ENCODE results near the gene IFI27L1. TPM values are rescaled to one million over a fixed set of nuclear protein-coding genes. Genes with fewer than 3 reads are reported as not detected.

Gene IFI27L1
- total RNA-seq, 1 donor from 2014 or later = not detected

DNA sequence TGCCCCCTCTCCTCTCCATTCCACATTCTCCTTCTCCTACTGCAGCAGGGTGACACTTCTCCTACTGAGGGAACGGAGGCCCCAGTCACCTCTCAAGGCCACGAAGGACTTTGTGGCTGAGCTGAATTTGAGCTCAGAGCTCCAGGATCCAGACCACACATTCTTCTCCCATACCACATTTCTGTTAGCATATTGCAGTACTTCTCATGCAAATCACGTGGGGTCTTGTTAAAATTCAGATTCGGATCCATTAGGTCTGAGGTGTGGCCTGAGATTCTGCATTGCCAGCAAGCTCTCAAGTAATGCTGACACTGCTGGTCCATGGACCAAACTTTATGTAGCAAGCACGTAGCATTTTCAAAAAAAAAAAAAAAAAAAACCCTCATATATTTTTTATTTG is 57.9 kb downstream of the IFI27L1 start:
- Histone ChIP-seq H3K36me3 (no peaks in the 10 kb centered on the region), H3K4me1 (no peaks in the 10 kb centered on the region), H3K9me3 (no peaks in the 10 kb centered on the region), H3K4me3 (no peak overlapping the region), H3K27ac (no peak overlapping the region), H3K27me3 (no peaks in the 10 kb centered on the region)
- DNase-seq (ENCODE audit: low spot score in 2 of 2) = no peak
- intact Hi-C loops (cut with DNase I) = loop anchor here (5.0 to 10.0 kb wide), 3 partner anchors 87 to 346 kb away; no protein-coding TSS in a partner anchor
- TF ChIP-seq, protein P1, sequence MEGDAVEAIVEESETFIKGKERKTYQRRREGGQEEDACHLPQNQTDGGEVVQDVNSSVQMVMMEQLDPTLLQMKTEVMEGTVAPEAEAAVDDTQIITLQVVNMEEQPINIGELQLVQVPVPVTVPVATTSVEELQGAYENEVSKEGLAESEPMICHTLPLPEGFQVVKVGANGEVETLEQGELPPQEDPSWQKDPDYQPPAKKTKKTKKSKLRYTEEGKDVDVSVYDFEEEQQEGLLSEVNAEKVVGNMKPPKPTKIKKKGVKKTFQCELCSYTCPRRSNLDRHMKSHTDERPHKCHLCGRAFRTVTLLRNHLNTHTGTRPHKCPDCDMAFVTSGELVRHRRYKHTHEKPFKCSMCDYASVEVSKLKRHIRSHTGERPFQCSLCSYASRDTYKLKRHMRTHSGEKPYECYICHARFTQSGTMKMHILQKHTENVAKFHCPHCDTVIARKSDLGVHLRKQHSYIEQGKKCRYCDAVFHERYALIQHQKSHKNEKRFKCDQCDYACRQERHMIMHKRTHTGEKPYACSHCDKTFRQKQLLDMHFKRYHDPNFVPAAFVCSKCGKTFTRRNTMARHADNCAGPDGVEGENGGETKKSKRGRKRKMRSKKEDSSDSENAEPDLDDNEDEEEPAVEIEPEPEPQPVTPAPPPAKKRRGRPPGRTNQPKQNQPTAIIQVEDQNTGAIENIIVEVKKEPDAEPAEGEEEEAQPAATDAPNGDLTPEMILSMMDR (IDR thresholded peaks at IDR 0.05) = no peak

DNA sequence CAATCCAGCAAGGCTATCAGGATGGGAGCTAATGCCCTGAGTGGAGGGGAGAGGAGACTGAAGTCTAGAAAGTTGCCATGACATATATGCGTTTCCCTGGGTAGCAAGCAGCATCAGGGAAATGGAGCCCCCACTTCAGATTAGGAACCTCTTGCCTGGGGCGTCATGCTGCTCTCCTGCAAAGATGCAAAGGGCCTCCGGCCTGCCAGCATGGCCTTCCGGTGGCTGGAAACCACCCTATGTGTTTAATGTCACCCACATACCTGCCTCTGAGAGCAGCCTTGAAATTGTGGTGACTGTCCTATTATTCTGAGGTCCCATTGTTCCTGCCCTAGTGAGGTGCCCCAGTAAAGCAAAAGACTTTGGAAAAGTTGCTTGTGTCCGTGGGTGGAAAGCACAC is 58.3 kb downstream of the IFI27L1 start:
- no peaks in the 10 kb centered on the region for H3K36me3 ChIP-seq
- H3K9me3 ChIP-seq = no peaks in the 10 kb centered on the region
- TF ChIP-seq, protein P1 (IDR thresholded peaks at IDR 0.05) = no peak
- no peaks in the 10 kb centered on the region for H3K4me1 ChIP-seq
- no peak for DNase-seq (ENCODE audit: low spot score in 2 of 2)
- no peak overlapping the region for H3K27ac ChIP-seq
- no peak overlapping the region for H3K4me3 ChIP-seq
- intact Hi-C loops (cut with DNase I) = loop anchor here (5.0 to 10.0 kb wide), 3 partner anchors 87 to 345 kb away; no protein-coding TSS in a partner anchor
- H3K27me3 ChIP-seq = no peaks in the 10 kb centered on the region

DNA sequence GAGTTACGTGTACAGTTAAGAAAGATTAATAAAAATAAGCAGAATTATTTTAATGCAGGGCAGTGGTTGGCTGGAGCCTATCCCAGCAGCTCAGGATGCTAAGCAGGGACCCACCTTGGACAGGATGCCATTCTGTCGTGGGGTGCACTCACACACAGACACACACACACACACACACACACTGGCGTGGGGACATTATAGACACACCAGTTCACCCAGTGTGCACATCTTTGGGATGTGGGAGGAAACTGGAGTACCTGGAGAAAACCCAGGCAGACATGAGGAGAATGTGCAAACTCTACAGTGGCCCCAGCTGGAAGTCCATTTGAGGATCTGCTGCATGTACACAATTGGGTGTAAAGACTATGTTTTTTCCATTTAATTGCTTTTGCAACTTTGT is 61.1 kb downstream of the IFI27L1 start:
- intact Hi-C loops (cut with DNase I) = no loop called here
- TF ChIP-seq, protein P1 (IDR thresholded peaks at IDR 0.05) = no peak
- DNase-seq (ENCODE audit: low spot score in 2 of 2) = no peak

DNA sequence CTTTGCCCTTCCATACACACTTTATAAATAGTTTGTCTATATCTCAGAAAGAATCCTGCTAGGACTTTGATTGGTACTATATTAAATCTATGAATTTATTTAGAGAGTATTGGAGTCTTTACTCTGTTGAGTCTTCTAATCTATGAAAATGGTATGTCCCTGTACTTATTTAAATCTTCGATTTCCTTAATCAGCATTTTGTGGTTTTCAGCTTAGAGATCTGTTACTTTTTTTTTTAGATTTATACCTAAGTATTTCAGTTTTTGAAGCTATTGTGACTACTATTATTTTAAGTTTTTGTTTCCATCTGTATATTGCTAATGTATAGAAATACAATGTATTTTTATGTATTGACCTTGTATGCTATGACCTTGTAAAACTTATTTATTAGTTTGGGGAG is 61.7 kb downstream of the IFI27L1 start:
- no peak for DNase-seq (ENCODE audit: low spot score in 2 of 2)
- H3K36me3 ChIP-seq = no peaks in the 10 kb centered on the region
- no peaks in the 10 kb centered on the region for H3K9me3 ChIP-seq
- no peaks in the 10 kb centered on the region for H3K27me3 ChIP-seq
- no peak overlapping the region for H3K27ac ChIP-seq
- no peaks in the 10 kb centered on the region for H3K4me1 ChIP-seq
- intact Hi-C loops (cut with DNase I) = no loop called here
- TF ChIP-seq, protein P1 (IDR thresholded peaks at IDR 0.05) = no peak
- H3K4me3 ChIP-seq = no peak overlapping the region

More for the DNA sequence above, 61.1 kb downstream of the IFI27L1 start:
- H3K4me3 ChIP-seq = no peak overlapping the region
- no peaks in the 10 kb centered on the region for H3K9me3 ChIP-seq
- H3K27ac ChIP-seq = no peak overlapping the region
- no peaks in the 10 kb centered on the region for H3K27me3 ChIP-seq
- H3K4me1 ChIP-seq = no peaks in the 10 kb centered on the region
- no peaks in the 10 kb centered on the region for H3K36me3 ChIP-seq

DNA sequence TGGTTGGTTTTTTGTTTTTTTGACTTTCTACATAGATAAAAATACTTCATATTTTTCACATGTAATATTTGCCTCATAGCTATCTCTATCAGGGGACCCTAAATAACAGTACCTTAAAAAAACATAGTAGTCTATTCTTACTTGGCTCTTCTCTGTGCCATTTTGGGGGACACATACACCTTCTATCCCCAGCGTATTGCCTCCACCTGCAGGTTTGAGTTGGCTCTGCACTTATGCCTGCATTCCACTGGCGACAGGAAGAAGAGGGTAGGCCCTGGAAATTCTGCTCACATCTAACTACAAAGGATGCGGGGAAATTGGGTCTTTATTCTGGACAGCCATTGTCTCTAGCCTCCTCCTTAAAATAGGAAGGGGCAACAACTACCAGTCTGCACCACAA is 62.1 kb downstream of the IFI27L1 start:
- H3K27me3 ChIP-seq = no peaks in the 10 kb centered on the region

More for the DNA sequence above, 62.1 kb downstream of the IFI27L1 start:
- no peak for DNase-seq (ENCODE audit: low spot score in 2 of 2)
- Histone ChIP-seq H3K4me1 (no peaks in the 10 kb centered on the region), H3K27ac (no peak overlapping the region), H3K4me3 (no peak overlapping the region), H3K36me3 (no peaks in the 10 kb centered on the region), H3K9me3 (no peaks in the 10 kb centered on the region)
- intact Hi-C loops (cut with DNase I) = no loop called here
- TF ChIP-seq, protein P1 (IDR thresholded peaks at IDR 0.05) = peak in 1 of 3 experiments; percentile 4

Data from ascending aorta (tissue), 2 donors.